HG02642 (cell line): ENCODE data around the gene CETN3.
"Not testable (repeated sequence)": the region's sequence is repeated elsewhere in the genome, so short reads cannot be mapped to it uniquely, and the experiment has no call there.

Experiments
- ATAC-seq: cut with Tn5 transposase; IDR thresholded peaks from one replicate; pipeline ENCODE4 v1.9.1; 2021; ENCODE audit warnings: mild to moderate bottlenecking; ENCODE audit not compliant: unreplicated experiment, poor library complexity

Gene CETN3

DNA sequence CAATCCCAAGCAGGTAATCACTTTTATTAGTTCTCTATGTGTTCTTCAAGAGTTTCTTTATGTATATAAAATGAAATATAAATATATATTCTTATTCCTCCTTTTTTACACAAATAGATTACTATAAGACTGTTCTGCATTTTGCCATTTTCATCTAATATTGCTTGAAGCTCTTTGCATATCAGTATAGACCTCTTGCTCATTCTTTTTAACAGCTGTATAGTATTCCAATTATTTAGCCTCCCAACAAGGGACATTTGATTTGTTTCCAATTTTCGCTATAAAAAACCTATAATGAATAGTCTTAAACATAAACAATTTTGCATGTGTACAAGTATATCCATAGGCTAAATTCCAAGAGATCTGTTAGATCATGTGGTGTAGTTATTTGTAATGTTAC, 25.2 kb downstream of the CETN3 start:
- ATAC-seq: no peak

DNA sequence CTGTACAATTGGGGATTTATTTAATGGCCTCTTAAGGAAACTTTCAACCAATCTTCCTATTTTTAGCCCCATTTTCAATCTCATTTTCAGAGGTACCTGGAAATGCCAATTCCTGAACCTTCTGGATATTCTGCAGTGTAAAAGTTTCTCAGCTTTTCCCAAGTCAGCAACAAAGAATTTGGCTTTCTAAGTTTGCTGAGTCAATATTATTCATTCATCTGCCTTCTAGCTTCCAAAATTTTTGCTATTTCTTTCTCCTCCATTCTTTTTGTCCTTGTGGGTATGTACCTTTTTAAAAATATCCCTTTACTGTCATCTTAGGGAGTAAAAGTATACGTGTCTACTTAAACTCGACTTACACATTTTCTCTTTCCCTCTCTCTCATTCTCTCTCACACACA, 25.7 kb downstream of the CETN3 start:
- no peak for ATAC-seq

DNA sequence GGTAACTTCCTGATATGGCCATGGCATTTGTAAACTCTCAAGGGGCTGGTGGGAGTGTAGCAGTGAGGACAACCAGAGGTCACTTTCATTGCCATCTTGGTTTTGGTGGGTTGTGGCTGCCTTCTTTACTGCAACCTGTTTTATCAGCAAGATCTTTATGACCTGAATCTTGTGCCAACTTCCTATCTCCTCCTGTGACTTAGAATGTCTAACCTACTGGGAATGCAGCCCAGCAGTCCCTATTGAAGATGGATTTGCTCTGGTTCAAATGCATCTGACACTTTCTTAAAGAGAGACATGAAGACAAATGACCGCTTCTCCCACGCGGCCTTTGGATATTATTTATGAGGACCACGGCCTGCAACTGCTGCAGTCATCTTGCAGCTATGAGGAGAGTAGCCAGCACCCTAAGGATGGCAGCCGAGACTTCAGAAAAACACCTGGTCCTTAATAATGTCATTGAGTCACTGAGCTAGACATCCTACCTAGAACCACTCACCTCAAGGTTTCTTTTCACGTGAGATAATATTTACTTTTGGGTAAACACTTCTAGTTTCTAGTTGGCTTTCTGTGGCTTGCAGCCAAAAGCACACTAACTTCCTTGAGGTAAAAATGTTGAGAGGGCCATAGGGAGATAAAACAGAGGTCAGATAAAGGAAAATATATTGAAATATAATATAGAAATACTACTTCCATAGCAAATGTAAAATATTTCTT, 28.2 kb downstream of the CETN3 start:
- ATAC-seq: no peak

- no peak for ATAC-seq
Observed at GRCh38 chr5:90379652-90380051, 29.9 kb downstream of the CETN3 start.

- ATAC-seq: no peak
Observed at GRCh38 chr5:90378752-90379151, 30.8 kb downstream of the CETN3 start.

DNA sequence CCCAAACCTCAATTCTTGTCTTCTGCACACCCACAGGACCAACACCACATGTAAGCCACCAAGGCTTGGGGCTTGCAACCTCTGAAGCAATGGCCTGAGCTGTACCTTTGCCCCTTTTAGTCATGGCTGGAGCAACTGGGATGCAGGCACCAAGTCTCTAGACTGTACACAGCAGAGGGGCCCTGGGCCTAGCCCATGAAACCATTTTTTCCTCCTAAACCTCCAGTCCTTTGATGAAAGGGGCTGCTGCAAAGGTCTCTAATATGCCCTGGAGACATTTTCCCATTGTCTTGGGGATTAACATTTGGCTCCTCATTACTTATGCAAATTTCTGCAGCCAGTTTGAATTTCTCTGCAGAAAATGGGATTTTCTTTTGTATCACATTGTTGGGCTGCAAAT, 38.3 kb downstream of the CETN3 start:
- ATAC-seq: not testable (repeated sequence)

DNA sequence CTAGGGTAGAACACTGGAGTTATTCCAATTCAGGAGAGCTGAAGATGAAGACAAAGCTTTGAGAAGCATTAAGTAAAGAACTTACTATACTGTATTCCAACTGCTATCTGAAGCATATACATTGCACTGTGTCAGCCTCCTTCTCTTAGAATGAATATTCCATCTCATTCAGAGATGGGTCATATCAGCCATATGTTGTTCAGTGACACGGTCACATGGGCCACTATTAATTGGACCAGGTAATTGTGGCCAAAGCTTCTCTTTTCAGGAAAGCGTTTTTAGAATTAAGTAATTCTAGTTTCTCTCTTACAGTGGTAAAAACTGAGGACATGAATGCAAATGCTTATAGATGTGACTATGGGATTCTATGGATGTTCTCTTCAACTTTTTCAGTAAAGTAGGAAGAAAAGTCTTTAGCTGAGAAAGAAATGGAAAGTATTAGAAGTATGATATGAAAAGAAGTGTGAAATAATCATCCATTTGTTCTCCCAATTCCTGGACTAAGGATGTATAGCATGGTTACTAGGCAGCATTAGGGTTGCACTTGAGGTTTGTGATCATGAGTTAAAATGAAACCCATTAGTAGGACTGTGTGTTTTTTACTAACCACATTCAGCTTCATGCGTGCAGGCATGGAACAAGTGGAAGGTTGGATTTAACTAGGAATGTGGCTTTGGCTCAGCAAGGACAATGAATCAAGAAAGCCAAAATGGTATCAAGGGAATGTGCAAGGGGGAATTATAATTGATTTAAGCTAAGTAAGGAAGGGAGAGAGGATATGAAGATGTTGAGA, 40.9 kb downstream of the CETN3 start:
- peak; percentile 85 for ATAC-seq

GRCh38 chr5:90367879-90368278, 41.7 kb downstream of the CETN3 start:
- ATAC-seq: no peak

- ATAC-seq: no peak
Observed at GRCh38 chr5:90366948-90367347, 42.6 kb downstream of the CETN3 start.

DNA sequence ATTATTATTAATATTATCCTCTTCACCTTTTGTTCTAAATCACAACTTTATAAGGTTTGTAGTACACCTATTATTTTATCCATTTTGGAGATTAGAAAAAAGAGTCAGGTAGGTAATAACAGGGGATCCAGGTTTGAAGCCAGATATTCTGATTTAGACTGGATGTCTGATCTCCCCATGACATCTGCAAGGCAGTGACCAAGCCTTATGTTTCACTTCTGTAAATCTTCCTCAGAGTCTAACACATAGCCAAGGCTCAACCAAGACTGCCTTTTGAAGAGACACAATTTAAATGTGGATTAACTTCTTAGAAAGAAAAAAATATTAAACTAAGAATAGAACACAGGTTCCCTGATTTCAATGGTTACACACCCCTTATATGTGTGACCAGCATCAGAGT, 44.2 kb downstream of the CETN3 start:
- ATAC-seq: no peak

DNA sequence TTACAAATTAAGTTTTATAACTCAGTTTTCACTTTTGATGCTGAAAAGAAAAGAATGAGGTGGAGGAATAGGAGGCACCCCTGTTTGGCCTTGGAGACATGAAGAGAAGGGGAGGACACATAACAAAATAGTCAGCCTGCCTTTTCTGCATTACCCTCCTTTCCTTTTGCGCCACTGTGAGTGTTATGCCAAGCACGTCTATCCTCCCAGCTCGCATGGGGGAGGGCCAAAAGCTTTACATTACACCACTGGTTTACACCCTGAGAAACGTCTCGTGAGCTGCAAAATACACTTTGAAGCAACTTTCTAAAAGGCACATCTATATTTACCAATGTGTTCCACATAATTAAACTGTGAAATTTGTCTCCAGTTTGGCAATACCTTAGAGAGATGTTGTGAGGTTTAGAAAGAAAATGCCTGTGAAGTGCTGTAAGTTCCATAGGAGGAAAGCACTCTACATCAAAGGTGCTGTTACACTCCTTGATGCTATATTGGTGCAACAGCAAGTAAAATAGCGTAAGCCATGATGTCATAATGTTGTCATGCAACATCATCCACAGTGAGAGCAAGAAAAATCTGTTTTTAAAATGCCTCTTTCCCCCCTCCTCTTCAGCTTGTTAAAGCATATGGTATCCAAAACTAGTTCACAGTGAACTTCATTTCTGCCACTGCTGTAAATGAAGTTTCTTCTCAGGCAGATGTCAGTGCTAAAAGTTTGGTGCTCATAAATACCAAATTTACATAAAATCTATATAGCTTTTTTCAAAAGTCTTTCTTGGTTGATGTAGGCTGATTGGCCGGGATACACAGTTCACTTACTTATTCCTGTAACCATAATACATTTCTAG, 50.3 kb downstream of the CETN3 start:
- ATAC-seq: no peak

DNA sequence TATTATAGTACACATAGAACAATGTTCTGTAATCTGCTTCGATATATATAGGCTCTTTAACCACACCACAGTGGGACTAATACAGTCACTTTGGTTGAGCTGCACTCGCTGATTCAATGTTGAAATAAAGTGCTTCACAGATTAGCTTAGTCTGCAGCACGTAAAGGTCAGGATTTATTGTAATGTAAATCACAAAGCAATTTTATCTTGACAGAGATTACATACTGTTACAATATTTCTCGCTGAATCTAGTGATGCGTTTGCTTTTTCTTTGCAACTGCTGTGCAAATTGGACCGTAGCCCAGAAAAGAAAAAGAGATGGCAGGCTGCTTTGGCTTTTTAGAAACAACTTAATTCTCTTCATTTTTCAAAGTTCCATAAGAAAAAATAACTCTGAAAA, 52.9 kb downstream of the CETN3 start:
- ATAC-seq: no peak

GRCh38 chr5:90356176-90356575, 53.4 kb downstream of the CETN3 start:
- ATAC-seq: no peak

DNA sequence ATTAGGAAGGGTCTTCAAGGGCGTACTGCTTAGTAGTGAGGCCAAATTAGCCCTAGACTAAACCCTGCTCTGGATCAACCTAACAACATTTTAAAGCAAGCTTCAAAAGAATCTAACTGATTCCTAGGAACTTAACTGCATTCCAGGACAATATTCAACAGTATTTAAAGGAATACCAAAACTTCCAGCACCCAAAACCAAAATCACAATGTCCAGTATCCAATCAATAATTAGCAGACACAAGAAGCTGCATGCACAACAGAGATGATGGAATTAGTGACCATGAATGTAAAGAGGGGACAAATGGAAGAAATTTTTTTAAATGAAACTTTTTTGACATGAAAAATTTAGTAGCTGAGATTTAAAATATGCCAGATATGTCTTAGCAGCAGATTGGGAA, 53.9 kb downstream of the CETN3 start:
- ATAC-seq: no peak

DNA sequence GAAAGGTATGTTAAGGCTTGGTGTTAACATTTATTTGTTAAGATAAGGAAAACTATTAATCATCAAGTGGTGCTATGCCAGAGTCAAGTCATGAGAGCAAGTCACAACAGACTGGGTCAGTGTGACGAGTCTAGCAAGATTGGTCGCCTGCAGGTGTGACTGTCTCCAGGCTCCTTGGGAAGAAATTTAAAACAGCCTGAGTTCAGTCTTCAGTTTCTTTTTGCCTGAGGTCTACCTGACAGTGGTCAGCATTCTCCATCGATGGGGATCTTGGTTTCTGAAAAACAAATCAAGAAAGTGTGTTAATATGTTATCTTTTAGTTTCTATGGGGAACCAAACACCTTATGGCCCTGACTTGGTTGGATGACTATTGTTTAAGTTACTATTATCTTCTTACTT, 56.3 kb downstream of the CETN3 start:
- ATAC-seq: peak; percentile 89

DNA sequence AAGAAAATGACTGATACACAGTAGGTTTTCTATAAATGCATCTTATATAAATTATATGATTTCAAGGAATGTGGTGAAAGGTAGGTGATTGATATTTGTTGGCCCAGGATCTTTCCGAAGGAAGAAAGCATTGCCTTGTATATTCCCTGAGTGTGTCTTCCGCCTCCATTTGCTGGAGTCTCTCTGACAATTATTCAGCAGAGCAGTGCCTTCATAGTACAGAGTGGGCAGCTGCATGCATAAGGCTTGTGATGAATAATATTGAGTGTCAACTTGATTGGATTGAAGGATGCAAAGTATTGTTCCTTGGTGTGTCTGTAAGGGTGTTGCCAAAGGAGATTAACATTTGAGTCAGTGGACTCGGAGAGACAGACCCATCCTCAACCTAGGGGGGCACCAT, 58.5 kb downstream of the CETN3 start:
- no peak for ATAC-seq

GRCh38 chr5:90347462-90347861, 62.1 kb downstream of the CETN3 start:
- no peak for ATAC-seq

DNA sequence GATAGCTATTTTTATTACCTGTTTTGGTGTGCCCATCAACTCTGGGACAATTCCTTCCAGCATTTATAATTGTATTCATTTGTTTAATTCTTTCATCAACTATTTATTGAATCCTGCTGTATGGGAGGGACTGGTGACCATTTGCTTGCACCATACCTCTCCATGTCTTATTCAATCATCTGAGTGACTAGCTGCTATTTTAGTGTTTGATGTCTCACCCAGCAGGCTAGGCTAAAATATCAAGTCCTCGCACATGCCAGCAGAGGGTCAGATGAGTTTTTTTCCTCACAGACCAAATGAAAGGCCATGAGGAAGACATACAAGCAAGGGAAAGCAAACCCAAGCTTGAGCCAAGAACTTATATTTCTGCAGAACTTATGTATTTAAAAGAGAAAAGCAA, 63.9 kb downstream of the CETN3 start:
- ATAC-seq: no peak

GRCh38 chr5:90344689-90345088, 64.9 kb downstream of the CETN3 start:
- ATAC-seq: no peak

- not testable (repeated sequence) for ATAC-seq
Observed at GRCh38 chr5:90343731-90344130, 65.8 kb downstream of the CETN3 start.

DNA sequence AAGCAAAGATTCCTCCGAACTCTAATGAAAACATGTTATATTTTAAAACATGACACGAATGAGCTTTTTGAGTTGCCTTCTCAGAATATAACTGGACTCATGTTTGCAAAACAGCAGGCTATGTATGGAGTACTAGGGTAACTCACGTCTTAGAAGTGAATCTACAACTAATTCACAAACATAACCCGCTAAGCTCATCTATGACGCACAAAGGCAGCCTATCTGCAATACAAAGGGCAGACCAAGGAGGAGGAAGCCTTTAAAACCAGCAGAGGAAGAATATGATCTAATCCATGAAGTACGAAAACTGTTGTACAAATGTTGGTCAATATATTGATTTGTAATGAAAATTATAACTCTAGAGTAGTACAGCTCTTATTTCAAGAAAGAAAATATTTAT, 67.0 kb downstream of the CETN3 start:
- ATAC-seq: no peak
